SK-N-SH (cell line): Measurements from ENCODE around the gene RPL26.

Experiments
- EP300 ChIP-seq, 2 experiments: IDR thresholded peaks; 2 replicates each; pipeline versions ENCODE4 v1.4.0 to v1.6.1; 2012; ENCODE audit warnings: borderline replicate concordance in 1 of 2, low read depth in 1 of 2, low read length in 1 of 2
- EZH2phosphoT487 ChIP-seq: fragments of 200-600 bp; sonication (generic); IDR thresholded peaks from 2 replicates; pipeline ENCODE4 v1.6.1; 2017; ENCODE audit warnings: low read depth, mixed run types, mild to moderate bottlenecking, antibody characterized with exemption, moderate library complexity, borderline replicate concordance
- FOSL2 ChIP-seq: IDR thresholded peaks from 2 replicates; pipeline ENCODE4 v1.4.0; 2012; ENCODE audit warnings: low read depth, mild to moderate bottlenecking, moderate library complexity, borderline replicate concordance
- GABPA ChIP-seq: IDR thresholded peaks from 2 replicates; pipeline ENCODE4 v1.4.0; 2012; ENCODE audit warnings: low read depth, mild to moderate bottlenecking
- MXI1 ChIP-seq: IDR thresholded peaks from 2 replicates; pipeline ENCODE4 v1.6.1; 2012; ENCODE audit warnings: mild to moderate bottlenecking, low read depth, low read length, improper control_type of control experiment
- TEAD4 ChIP-seq: IDR thresholded peaks from 2 replicates; pipeline ENCODE4 v1.4.0; 2012; ENCODE audit warnings: mild to moderate bottlenecking, borderline replicate concordance; ENCODE audit not compliant: insufficient read depth
- YY1 ChIP-seq: IDR thresholded peaks from 2 replicates; pipeline ENCODE4 v1.4.0; 2012; ENCODE audit warnings: low read depth, mild to moderate bottlenecking
- TF ChIP-seq, protein P1 (sequence below): fragments of 200-600 bp; sonication (generic); IDR thresholded peaks from 2 replicates; pipeline ENCODE4 v1.6.1; 2017; ENCODE audit warnings: antibody characterized with exemption, mild to moderate bottlenecking, moderate library complexity
- TF ChIP-seq, protein P2 (sequence below): IDR thresholded peaks from 2 replicates; pipeline ENCODE4 v1.4.0; 2012; ENCODE audit warnings: low read depth
- TF ChIP-seq, protein P3 (sequence below): fragments of 150-350 bp; IDR thresholded peaks from 2 replicates; pipeline ENCODE4 v1.6.1; 2017; ENCODE audit warnings: antibody characterized with exemption, low read length, low read depth, borderline replicate concordance

DNA sequence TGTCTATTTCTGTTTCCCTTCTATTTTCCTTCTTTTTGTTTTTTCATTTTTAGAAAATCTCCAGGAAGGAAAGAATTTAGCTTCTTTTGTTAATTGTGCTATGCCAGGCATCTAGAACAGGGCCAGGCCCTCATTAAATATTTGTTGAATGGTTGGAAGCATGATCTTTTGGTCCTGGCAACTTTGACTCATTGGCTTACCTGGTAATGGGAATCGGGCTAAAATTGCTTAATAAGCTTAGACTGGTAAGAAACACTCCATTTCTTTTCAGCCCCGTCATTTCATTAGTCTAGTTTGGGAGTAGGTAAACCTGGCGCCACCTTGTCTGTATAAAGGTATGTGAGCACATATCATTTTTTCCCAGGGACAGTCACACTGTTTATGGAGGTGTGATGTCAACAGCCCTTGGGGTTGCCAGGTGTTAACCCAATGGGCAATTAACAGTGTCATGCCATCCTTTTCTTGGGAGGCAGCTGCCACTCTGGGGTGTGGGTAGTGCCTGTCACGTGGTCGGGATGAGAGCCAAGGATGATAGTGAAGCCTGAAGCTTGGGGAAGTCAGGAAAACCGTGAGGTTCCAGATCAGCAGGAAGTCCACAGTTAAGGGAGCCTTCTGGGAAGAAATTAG lies 43.2 kb upstream of the RPL26 start:
- TF ChIP-seq, protein P1, sequence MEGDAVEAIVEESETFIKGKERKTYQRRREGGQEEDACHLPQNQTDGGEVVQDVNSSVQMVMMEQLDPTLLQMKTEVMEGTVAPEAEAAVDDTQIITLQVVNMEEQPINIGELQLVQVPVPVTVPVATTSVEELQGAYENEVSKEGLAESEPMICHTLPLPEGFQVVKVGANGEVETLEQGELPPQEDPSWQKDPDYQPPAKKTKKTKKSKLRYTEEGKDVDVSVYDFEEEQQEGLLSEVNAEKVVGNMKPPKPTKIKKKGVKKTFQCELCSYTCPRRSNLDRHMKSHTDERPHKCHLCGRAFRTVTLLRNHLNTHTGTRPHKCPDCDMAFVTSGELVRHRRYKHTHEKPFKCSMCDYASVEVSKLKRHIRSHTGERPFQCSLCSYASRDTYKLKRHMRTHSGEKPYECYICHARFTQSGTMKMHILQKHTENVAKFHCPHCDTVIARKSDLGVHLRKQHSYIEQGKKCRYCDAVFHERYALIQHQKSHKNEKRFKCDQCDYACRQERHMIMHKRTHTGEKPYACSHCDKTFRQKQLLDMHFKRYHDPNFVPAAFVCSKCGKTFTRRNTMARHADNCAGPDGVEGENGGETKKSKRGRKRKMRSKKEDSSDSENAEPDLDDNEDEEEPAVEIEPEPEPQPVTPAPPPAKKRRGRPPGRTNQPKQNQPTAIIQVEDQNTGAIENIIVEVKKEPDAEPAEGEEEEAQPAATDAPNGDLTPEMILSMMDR: no peak
- TF ChIP-seq, protein P2, sequence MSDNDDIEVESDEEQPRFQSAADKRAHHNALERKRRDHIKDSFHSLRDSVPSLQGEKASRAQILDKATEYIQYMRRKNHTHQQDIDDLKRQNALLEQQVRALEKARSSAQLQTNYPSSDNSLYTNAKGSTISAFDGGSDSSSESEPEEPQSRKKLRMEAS: no peak
- TF ChIP-seq GABPA (no peak), EZH2phosphoT487 (no peak), YY1 (no peak), TEAD4 (no peak), FOSL2 (no peak), MXI1 (no peak), EP300 (IDR thresholded peaks at IDR 0.05; ENCODE audit: borderline replicate concordance in 1 of 2, low read depth in 1 of 2, low read length in 1 of 2) (no peak)
- TF ChIP-seq, protein P3, sequence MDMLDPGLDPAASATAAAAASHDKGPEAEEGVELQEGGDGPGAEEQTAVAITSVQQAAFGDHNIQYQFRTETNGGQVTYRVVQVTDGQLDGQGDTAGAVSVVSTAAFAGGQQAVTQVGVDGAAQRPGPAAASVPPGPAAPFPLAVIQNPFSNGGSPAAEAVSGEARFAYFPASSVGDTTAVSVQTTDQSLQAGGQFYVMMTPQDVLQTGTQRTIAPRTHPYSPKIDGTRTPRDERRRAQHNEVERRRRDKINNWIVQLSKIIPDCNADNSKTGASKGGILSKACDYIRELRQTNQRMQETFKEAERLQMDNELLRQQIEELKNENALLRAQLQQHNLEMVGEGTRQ: no peak
